Effector memory CD4-positive, alpha-beta T cell (primary cell): ENCODE results near the gene DENND1A.

ENCODE experiments used
- DNase-seq, 3 donors: peaks; one replicate each; pipeline ENCODE4 v3.0.0-alpha.2; 2020
- H3K27ac ChIP-seq: 2 replicates; pipeline ENCODE4 v1.7.0; 2013; ENCODE audit warnings: mild to moderate bottlenecking, low read length, moderate library complexity; ENCODE audit not compliant: insufficient read depth, poor library complexity, severe bottlenecking
- H3K27me3 ChIP-seq: replicated peaks from 2 replicates; pipeline ENCODE4 v1.7.0; 2013; ENCODE audit warnings: mild to moderate bottlenecking, low read length; ENCODE audit not compliant: insufficient read depth, control insufficient read depth, poor library complexity, severe bottlenecking
- H3K36me3 ChIP-seq: 2 replicates; pipeline ENCODE4 v1.7.0; 2013; ENCODE audit warnings: mild to moderate bottlenecking, low read length, moderate library complexity; ENCODE audit not compliant: control insufficient read depth, insufficient read depth
- H3K4me1 ChIP-seq: 2 replicates; pipeline ENCODE4 v1.7.0; 2013; ENCODE audit warnings: low read length, mild to moderate bottlenecking; ENCODE audit not compliant: control insufficient read depth, insufficient read depth, poor library complexity, severe bottlenecking
- H3K4me3 ChIP-seq: 2 replicates; pipeline ENCODE4 v1.7.0; 2013; ENCODE audit warnings: low read length, low read depth, mild to moderate bottlenecking; ENCODE audit not compliant: insufficient read depth, poor library complexity, severe bottlenecking
- H3K9me3 ChIP-seq: 2 replicates; pipeline ENCODE4 v1.7.0; 2013; ENCODE audit warnings: mild to moderate bottlenecking, low read length, moderate library complexity; ENCODE audit not compliant: control insufficient read depth

Gene DENND1A

GRCh38 chr9:123360161-123361085 is 569.5 kb downstream of the DENND1A start:
- H3K27me3 ChIP-seq: no peaks in the 10 kb centered on the region
- no peak for DNase-seq

GRCh38 chr9:123359546-123359945 is 570.4 kb downstream of the DENND1A start:
- Histone ChIP-seq H3K27ac (no peak overlapping the region), H3K36me3 (no peaks in the 10 kb centered on the region), H3K27me3 (no peaks in the 10 kb centered on the region), H3K4me3 (no peak overlapping the region), H3K9me3 (no peaks in the 10 kb centered on the region), H3K4me1 (no peaks in the 10 kb centered on the region)
- DNase-seq: no peak

More at GRCh38 chr9:123360161-123361085, 569.5 kb downstream of the DENND1A start:
- Histone ChIP-seq H3K36me3 (no peaks in the 10 kb centered on the region), H3K4me3 (no peak overlapping the region), H3K27ac (no peak overlapping the region), H3K9me3 (no peaks in the 10 kb centered on the region), H3K4me1 (no peaks in the 10 kb centered on the region)

- no peaks in the 10 kb centered on the region for H3K27me3 ChIP-seq
- H3K4me1 ChIP-seq: peaks cover 2% of the 10 kb centered on the region
- H3K4me3 ChIP-seq: no peak overlapping the region
Measured at GRCh38 chr9:123359106-123359505, 570.8 kb downstream of the DENND1A start.

GRCh38 chr9:123358181-123358905 is 571.6 kb downstream of the DENND1A start:
- H3K4me1 ChIP-seq: peaks cover 4% of the 10 kb centered on the region
- no peak overlapping the region for H3K27ac ChIP-seq
- no peak overlapping the region for H3K4me3 ChIP-seq
- DNase-seq: no peak
- H3K36me3 ChIP-seq: no peaks in the 10 kb centered on the region
- H3K9me3 ChIP-seq: no peaks in the 10 kb centered on the region
- H3K27me3 ChIP-seq: no peaks in the 10 kb centered on the region

More at GRCh38 chr9:123359106-123359505, 570.8 kb downstream of the DENND1A start:
- DNase-seq: no peak
- H3K36me3 ChIP-seq: no peaks in the 10 kb centered on the region
- no peaks in the 10 kb centered on the region for H3K9me3 ChIP-seq
- no peak overlapping the region for H3K27ac ChIP-seq

- no peak for DNase-seq
- no peak overlapping the region for H3K27ac ChIP-seq
- no peaks in the 10 kb centered on the region for H3K36me3 ChIP-seq
- H3K4me3 ChIP-seq: no peak overlapping the region
- H3K9me3 ChIP-seq: no peaks in the 10 kb centered on the region
- peaks cover 4% of the 10 kb centered on the region for H3K4me1 ChIP-seq
- no peaks in the 10 kb centered on the region for H3K27me3 ChIP-seq
Measured at GRCh38 chr9:123357743-123358059, 572.2 kb downstream of the DENND1A start.

GRCh38 chr9:123356851-123357742 is 572.8 kb downstream of the DENND1A start:
- Histone ChIP-seq H3K27me3 (no peaks in the 10 kb centered on the region), H3K9me3 (no peaks in the 10 kb centered on the region), H3K27ac (no peak overlapping the region), H3K4me3 (no peak overlapping the region), H3K4me1 (peaks cover 4% of the 10 kb centered on the region), H3K36me3 (no peaks in the 10 kb centered on the region)
- no peak for DNase-seq

GRCh38 chr9:123355761-123356431 is 574.0 kb downstream of the DENND1A start, which contains the start of gene CRB2:
Gene CRB2 (plus strand): TSS chr9:123356197. CDS start chr9:123356261, 64 bp downstream.
- no peak within 1 kb of the TSS for H3K27ac ChIP-seq
- H3K27me3 ChIP-seq: no peaks in the 10 kb centered on the region
- no peak for DNase-seq
- no peaks in the 10 kb centered on the region for H3K36me3 ChIP-seq
- no peak within 1 kb of the TSS for H3K4me3 ChIP-seq
- peaks cover 4% of the 10 kb centered on the region for H3K4me1 ChIP-seq
- H3K9me3 ChIP-seq: no peaks in the 10 kb centered on the region

- DNase-seq: no peak
- Histone ChIP-seq H3K4me3 (no peak overlapping the region), H3K27me3 (no peaks in the 10 kb centered on the region), H3K4me1 (peaks cover 4% of the 10 kb centered on the region), H3K27ac (no peak overlapping the region), H3K9me3 (no peaks in the 10 kb centered on the region), H3K36me3 (no peaks in the 10 kb centered on the region)
Measured at GRCh38 chr9:123354806-123355508, 575.0 kb downstream of the DENND1A start.
